NCI-H2107 treated with DMSO at 0.1 percent for 48 hours (cell line): ENCODE measurements around the gene SOD3.

ENCODE experiments used
- DNase-seq: peaks from one replicate; lab custom pipeline; 2025; ENCODE audit not compliant: unreplicated experiment; lab: John Stamatoyannopoulos, UW

SOD3 gene

GRCh38 chr4:24840826-24841543 is 45.6 kb downstream of the SOD3 start:
- no peak for DNase-seq

DNA sequence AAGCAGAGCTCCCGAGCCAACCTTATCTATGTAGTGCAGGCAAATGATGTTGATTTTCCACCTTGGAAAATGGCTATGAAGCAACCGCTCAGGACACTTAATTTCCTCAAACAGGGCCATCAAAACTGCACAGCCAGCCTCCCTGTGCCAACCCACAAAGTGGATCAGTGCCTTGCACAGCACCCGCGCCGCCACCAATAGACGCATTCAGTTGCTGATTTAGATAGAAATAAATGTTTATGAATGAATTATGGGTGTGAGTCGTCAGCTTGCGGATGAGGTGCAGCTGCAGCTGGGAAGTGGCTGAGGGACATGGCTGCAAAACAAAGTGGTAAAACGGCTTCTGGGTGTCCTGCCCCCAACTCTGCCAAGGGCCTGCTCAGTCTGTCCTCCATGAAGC is 47.0 kb downstream of the SOD3 start:
- no peak for DNase-seq

DNA sequence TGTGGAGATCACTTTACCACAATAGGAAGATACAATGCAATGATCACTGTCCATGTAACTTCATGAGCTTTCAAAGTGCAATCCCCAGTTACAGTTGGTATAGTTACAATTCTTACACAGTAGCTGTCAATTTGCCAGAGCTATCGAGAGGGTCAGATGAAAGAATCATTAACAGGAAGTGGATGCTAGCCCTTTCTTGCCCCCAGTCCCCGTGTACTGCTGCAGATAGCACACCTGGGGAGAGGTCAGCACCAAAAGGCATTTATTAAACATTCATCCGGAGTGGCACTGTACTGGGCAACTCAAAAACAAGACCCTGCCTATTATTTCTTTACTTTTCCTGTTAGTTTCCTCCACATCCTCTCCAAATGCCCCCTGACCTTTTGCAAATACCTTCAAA is 47.7 kb downstream of the SOD3 start:
- DNase-seq: no peak

DNA sequence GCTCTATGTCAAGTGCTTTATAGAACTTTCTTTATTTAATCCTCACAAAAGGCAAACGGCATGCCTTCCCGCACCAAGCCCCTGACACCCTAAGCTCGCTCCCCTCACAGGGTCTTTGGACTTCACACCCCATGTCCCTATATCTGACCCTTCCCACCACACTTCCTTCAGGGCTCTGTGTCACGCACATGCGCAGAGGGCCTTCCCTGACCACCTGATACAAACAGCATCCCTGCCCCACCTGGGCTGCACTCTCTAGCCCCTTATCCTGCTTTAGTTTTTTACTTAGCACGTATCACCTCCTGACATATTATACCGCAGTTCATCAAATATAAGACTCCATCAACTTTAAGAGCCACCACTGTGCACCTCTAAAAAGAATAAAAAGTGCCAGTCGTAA is 49.8 kb downstream of the SOD3 start:
- DNase-seq: no peak

DNA sequence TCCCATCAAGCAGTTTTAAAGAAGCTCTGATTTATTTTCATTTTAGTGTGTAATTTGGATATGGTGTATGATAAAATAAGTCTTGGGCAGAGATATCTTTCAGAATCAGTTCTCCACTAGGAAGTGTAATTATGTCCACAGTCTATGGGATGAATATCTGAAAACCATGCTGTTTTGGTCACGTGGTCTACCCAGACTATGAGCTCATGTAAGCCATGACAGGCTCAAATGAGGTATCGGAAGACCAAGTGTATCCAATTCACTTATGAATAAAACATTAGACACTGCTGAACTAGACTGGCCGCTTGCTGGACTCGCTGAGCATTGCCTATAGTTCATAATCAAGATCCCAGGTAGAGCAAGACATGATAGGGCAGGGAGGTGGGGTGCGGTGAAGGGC is 50.5 kb downstream of the SOD3 start:
- DNase-seq: no peak

GRCh38 chr4:24846716-24847115 is 51.3 kb downstream of the SOD3 start:
- DNase-seq: no peak

DNA sequence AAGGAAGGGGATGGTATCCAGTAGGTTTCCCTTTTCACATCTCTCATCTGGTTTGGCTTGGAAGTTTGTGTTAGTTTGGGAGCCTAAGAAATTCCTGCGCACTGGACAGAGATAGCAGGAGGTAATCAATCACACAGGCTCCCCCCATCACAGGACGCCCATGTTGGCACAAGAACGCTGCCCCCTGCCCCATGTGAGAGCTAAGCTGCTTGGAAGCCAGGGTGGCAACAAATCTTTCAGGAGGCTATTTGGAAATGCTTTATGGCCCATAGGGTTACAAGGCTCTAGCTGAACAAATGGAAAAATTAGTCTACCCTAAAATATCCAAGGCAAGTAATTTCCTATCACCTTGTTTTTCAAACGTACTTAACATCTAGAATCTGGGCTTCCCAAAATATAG is 54.0 kb downstream of the SOD3 start:
- no peak for DNase-seq

DNA sequence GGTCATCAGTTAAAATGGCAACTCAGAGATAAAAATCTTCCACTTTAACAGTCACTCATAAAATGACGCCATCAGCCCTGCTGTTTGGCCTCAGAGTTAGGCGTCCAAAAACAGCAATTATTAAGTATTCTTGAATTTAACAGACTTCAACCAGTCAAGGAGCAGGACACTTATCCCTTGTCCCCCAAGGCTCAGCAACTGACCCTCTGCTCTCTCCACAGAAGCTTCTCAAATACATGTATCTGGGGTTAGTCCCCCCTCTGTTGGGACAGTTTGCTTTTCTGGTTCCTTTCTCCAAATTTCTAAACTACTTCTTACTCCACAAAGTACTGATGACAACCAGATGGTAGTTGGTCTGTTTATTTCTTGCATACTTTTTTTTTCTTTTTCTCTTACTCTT is 54.4 kb downstream of the SOD3 start:
- no peak for DNase-seq
